OCI-LY1 (cell line): Measurements from ENCODE around the gene ST6GALNAC5.

Experiments used
- CTCF ChIP-seq: fragments of 200-600 bp; sonication (generic), shearing (Covaris generic); IDR thresholded peaks from 2 replicates; pipeline ENCODE4 v1.5.1; 2017; ENCODE audit warnings: mild to moderate bottlenecking, antibody characterized with exemption, low read length, moderate library complexity, mixed read lengths
- EZH2 ChIP-seq: fragments of 200-600 bp; sonication (generic), shearing (Covaris generic); IDR thresholded peaks from 2 replicates; pipeline ENCODE4 v1.8.0; 2017; ENCODE audit warnings: borderline replicate concordance, mixed run types, mild to moderate bottlenecking, antibody characterized with exemption, low read length, moderate library complexity, mixed read lengths

- TF ChIP-seq EZH2 (no peak), CTCF (no peak)
Observed at GRCh38 chr1:76867342-76868130, at the start of gene ST6GALNAC5.
